Adrenal gland (tissue), 5 donors: ENCODE results near the gene ANKRD2.

ENCODE experiments used
- POLR2A ChIP-seq, 2 donors: fragments of 450-650 bp; IDR thresholded peaks; one replicate each; pipeline ENCODE4 v1.6.1; 2017; ENCODE audit warnings: antibody characterized with exemption in 2 of 2, mild to moderate bottlenecking in 2 of 2, moderate library complexity in 1 of 2
- TF ChIP-seq, protein P1 (sequence below), 6 experiments: fragments of 450-650 bp in 4 of 6; fragments of 200-600 bp in 2 of 6; sonication (generic) in 1 of 6; IDR thresholded peaks; 1 replicate in 5 of 6; 2 replicates in 1 of 6; pipeline versions ENCODE4 v1.5.1 to v1.8.0; 2016 to 2021; ENCODE audit warnings: antibody characterized with exemption in 6 of 6, mild to moderate bottlenecking in 2 of 6, moderate library complexity in 1 of 6
- donor health status: DM: no; HTN: no; CAD: no.

DNA sequence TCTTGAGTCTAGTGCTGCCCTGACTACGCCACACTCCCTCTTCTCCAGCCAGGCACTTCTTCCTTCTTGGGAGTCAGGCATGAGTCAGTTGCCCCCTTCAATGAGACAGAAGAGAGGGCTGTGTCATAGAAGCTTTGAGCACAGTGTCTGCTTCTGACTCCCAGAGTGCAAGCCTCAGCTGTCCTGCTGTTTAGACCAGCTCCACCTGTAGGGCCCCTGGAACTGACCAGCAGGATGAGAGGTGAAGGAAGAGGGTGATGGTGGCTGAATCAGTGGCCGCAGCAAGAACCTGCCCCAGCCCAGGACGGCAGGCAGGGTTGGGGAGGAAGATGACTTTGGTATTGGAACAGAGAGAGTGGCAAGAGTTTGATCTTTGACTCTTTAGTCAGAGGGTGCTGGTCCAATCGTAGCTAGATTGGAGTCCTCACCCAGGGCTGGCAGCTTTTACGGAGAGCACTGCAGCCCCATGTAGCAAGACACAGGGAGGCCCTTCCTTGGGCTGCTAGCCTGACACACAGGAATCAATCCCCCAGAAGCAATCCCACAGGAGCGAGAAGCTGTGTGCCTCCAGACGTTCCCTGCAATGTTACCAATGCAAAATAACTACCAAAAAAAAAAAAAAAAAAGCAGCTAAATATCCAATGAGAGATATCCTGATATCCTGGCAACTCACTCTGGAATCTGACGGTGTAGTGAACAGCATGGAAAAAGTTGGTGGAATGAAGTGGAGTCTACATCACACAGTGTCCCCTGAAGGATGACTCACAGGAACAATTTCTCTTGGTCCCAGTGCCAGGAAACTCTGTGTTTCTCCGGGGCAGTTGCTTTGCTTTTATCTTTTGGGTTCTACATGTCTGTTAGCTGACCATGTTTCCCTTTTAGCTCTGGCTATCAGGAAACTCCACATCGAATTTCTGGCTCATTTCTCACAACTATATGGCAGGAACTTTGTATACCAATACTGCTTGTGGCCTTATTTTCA lies 23.8 kb downstream of the ANKRD2 start:
- TF ChIP-seq, protein P1, sequence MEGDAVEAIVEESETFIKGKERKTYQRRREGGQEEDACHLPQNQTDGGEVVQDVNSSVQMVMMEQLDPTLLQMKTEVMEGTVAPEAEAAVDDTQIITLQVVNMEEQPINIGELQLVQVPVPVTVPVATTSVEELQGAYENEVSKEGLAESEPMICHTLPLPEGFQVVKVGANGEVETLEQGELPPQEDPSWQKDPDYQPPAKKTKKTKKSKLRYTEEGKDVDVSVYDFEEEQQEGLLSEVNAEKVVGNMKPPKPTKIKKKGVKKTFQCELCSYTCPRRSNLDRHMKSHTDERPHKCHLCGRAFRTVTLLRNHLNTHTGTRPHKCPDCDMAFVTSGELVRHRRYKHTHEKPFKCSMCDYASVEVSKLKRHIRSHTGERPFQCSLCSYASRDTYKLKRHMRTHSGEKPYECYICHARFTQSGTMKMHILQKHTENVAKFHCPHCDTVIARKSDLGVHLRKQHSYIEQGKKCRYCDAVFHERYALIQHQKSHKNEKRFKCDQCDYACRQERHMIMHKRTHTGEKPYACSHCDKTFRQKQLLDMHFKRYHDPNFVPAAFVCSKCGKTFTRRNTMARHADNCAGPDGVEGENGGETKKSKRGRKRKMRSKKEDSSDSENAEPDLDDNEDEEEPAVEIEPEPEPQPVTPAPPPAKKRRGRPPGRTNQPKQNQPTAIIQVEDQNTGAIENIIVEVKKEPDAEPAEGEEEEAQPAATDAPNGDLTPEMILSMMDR (IDR thresholded peaks at IDR 0.05) = no peak
- peak in 1 of 2 donors; percentile 42 for TF ChIP-seq POLR2A (IDR thresholded peaks at IDR 0.05)
